Lung (tissue), 12 donors: Measurements from ENCODE around the gene USP34. TPM values are rescaled to one million over a fixed set of nuclear protein-coding genes. Genes with fewer than 3 reads are reported as not detected.

ENCODE experiments used
- ATAC-seq: fragments of 200-7000 bp; cut with Tn5 transposase; one replicate; pipeline ENCODE4 v1.9.1; 2020; ENCODE audit warnings: moderate number of reproducible peaks; ENCODE audit not compliant: insufficient read depth, low FRiP score
- DNase-seq, 3 donors: peaks; one replicate each; pipeline ENCODE4 v3.0.0-alpha.2; 2013 to 2017
- H3K27ac ChIP-seq, 2 donors: one replicate each; pipeline ENCODE4 v1.5.1; 2013; ENCODE audit warnings: mild to moderate bottlenecking in 2 of 2, moderate library complexity in 2 of 2, control low read depth in 1 of 2, inconsistent platforms in 1 of 2, low read depth in 1 of 2, low read length in 1 of 2
- H3K27me3 ChIP-seq, 3 donors: one replicate each; pipeline ENCODE4 v1.5.1; 2013; ENCODE audit warnings: low read length in 2 of 3; ENCODE audit not compliant: control insufficient read depth in 3 of 3, insufficient read depth in 3 of 3
- H3K36me3 ChIP-seq, 4 donors: one replicate each; pipeline ENCODE4 v1.5.1; 2013; ENCODE audit warnings: low read length in 4 of 4, mild to moderate bottlenecking in 1 of 4, moderate library complexity in 1 of 4; ENCODE audit not compliant: control insufficient read depth in 4 of 4, insufficient read depth in 4 of 4
- H3K4me1 ChIP-seq, 5 donors: one replicate each; pipeline ENCODE4 v1.5.1; 2013; ENCODE audit warnings: low read length in 5 of 5, mild to moderate bottlenecking in 2 of 5, moderate library complexity in 1 of 5; ENCODE audit not compliant: control insufficient read depth in 5 of 5, insufficient read depth in 5 of 5
- H3K4me3 ChIP-seq: one replicate; pipeline ENCODE4 v1.5.1; 2013; ENCODE audit warnings: mild to moderate bottlenecking, control low read depth, moderate library complexity
- H3K9ac ChIP-seq, 2 donors: one replicate each; pipeline ENCODE4 v1.5.1; 2013; ENCODE audit warnings: low read length in 2 of 2, control low read depth in 1 of 2; ENCODE audit not compliant: insufficient read depth in 1 of 2
- H3K9me3 ChIP-seq, 4 donors: one replicate each; pipeline ENCODE4 v1.5.1; 2013; ENCODE audit warnings: low read length in 3 of 4, mild to moderate bottlenecking in 1 of 4, moderate library complexity in 1 of 4; ENCODE audit not compliant: control insufficient read depth in 4 of 4, insufficient read depth in 3 of 4
- WGBS, 2 donors: extraction: QIAGEN DNeasy Blood & Tissue Kit; methylation state at CpG; one replicate each; pipeline ENCODE4 v1.1.7; 2013; 5-methylcytosine and 5-hydroxymethylcytosine counted together
- polyA plus RNA-seq, 2 donors: library from polyadenylated mRNA; stranded (reverse); fragments of 200-250 nt; gene quantifications; one replicate each; pipeline ENCODE4 v1.2.1, GENCODE V29; 2013
- total RNA-seq, 2 donors: library from RNA; depleted of rRNA in 1 of 2; stranded (reverse); fragments of >200 nt in 1 of 2; gene quantifications; one replicate each; pipeline ENCODE4 v1.2.1, GENCODE V29; 2014 to 2021
- TF ChIP-seq, protein P1 (sequence below): IDR thresholded peaks from 2 replicates; pipeline ENCODE4 v1.5.1; 2012; ENCODE audit warnings: mild to moderate bottlenecking; ENCODE audit errors: control extremely low read depth, extremely low read depth
- donor health status: control.
- donor health status: control.
- donor health status: Bipolar disorder and iron deficiency.
- donor health status: healthy.
- donor health status: DM: yes; HTN: yes; CAD: no.

Gene USP34
- total and polyA plus RNA-seq, 4 donors = 38.7 to 233 (median 67.8) TPM

DNA sequence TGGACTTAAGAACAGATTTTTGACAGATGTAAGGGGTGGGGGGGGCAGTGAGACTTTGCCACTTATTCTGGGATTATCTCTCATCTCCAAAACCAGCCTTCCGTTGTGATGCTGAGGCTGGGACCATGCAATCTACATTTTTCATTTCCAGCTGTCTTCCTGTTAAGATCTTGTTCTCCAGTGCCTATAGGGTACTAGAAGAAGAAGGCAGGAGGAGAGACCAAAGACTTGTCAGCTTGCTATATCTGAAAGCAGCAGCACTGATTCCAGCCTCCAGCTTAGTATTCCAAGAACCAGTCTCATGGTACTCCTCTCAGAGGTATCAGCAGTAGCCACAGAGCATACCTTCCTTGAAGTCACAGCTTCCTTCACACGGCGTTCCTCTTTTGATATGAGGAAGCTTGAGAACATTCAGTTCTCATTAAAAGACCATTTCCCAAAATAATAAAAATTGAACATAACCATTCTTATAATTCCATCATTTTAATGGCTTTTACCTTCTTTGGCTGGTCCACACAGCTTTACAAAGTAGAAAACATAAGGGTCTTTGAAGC is 49.8 kb downstream of the USP34 start:
- peaks cover 0 to 27% (median 8%) of the 10 kb centered on the region in 5 donors for H3K4me1 ChIP-seq
- no peak overlapping the region for H3K9ac ChIP-seq
- WGBS, 2 donors = 20 to 52% methylated on average over 3 of the region's 3 CpGs
- no peak for DNase-seq
- TF ChIP-seq, protein P1, sequence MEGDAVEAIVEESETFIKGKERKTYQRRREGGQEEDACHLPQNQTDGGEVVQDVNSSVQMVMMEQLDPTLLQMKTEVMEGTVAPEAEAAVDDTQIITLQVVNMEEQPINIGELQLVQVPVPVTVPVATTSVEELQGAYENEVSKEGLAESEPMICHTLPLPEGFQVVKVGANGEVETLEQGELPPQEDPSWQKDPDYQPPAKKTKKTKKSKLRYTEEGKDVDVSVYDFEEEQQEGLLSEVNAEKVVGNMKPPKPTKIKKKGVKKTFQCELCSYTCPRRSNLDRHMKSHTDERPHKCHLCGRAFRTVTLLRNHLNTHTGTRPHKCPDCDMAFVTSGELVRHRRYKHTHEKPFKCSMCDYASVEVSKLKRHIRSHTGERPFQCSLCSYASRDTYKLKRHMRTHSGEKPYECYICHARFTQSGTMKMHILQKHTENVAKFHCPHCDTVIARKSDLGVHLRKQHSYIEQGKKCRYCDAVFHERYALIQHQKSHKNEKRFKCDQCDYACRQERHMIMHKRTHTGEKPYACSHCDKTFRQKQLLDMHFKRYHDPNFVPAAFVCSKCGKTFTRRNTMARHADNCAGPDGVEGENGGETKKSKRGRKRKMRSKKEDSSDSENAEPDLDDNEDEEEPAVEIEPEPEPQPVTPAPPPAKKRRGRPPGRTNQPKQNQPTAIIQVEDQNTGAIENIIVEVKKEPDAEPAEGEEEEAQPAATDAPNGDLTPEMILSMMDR = no peak
- no peak overlapping the region for H3K4me3 ChIP-seq
- no peaks in the 10 kb centered on the region for H3K27me3 ChIP-seq
- no peak for ATAC-seq
- H3K27ac ChIP-seq = no peak overlapping the region
- H3K9me3 ChIP-seq = no peaks in the 10 kb centered on the region
- H3K36me3 ChIP-seq = peaks cover 0 to 3% (median 0%) of the 10 kb centered on the region in 4 donors

DNA sequence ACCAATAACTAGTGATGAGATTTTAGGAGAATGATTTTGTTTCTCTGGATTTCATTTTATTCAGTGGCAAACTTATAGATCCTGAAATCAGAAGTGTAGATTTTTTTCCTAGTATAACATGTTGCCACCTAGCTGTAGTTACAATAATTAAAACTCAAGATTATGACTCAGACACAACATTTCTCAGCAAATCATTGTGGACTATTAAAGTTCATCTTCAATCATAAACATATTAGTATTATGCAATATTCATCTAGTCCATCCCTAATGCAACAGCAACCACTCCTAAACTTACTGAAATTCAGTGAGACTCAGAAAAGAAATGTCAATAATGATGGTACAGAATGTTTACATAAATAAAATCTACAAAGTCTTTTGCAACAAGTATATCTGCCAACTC is 51.3 kb downstream of the USP34 start:
- TF ChIP-seq, protein P1 = no peak
- H3K27me3 ChIP-seq = no peaks in the 10 kb centered on the region
- ATAC-seq = no peak
- no peaks in the 10 kb centered on the region for H3K9me3 ChIP-seq
- no peak overlapping the region for H3K9ac ChIP-seq
- DNase-seq = peak in 1 of 3 donors; percentile 32
- no peak overlapping the region for H3K27ac ChIP-seq
- peaks cover 0 to 30% (median 8%) of the 10 kb centered on the region in 5 donors for H3K4me1 ChIP-seq
- H3K4me3 ChIP-seq = no peak overlapping the region
- H3K36me3 ChIP-seq = peaks cover 0 to 4% (median 1%) of the 10 kb centered on the region in 4 donors

DNA sequence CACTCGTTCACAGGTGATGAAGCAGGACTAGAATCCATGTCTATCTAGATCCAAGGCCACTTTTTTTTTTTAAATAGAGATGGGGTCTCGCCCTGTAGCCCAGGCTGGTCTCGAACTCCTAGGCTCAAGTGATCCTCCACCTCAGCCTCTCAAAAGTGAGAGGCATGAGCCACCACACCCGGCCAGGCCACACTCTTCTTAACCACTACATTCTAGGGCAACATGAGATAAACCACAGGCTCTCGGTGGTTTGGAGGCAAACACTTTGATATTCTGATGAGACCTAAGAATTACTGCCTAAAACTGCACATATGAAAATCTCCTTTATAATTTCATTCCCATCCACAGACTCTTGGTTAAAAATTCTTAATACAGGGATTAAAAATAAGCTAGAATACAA is 51.8 kb downstream of the USP34 start:
- Histone ChIP-seq H3K9me3 (no peaks in the 10 kb centered on the region), H3K36me3 (peaks cover 0 to 4% (median 1%) of the 10 kb centered on the region in 4 donors), H3K27me3 (no peaks in the 10 kb centered on the region), H3K4me3 (no peak overlapping the region), H3K27ac (no peak overlapping the region), H3K9ac (no peak overlapping the region), H3K4me1 (peaks cover 0 to 29% (median 8%) of the 10 kb centered on the region in 5 donors)
- ATAC-seq = no peak
- TF ChIP-seq, protein P1 = no peak
- 75 to 81% methylated on average over 5 of the region's 5 CpGs for WGBS, 2 donors
- DNase-seq = no peak
